GM12865 (cell line): Measurements from ENCODE around the gene CAB39L.

ENCODE experiments used
- DNase-seq: peaks from one replicate; pipeline ENCODE4 v3.0.0; 2010; ENCODE audit warnings: low read depth
- H3K4me3 ChIP-seq: 2 replicates; pipeline ENCODE4 v1.5.1; 2011; ENCODE audit warnings: mild to moderate bottlenecking, low read depth, low read length, control low read depth
- CTCF ChIP-seq: IDR thresholded peaks from 2 replicates; pipeline ENCODE4 v1.5.1; 2011; ENCODE audit warnings: low read length, control low read depth, low read depth, inconsistent platforms; ENCODE audit not compliant: insufficient read depth; ENCODE audit errors: missing control alignments

Gene CAB39L

GRCh38 chr13:49417161-49417560, 26.7 kb downstream of the CAB39L start:
- no peak for TF ChIP-seq CTCF
- no peak for DNase-seq
- no peak overlapping the region for H3K4me3 ChIP-seq

- no peak for DNase-seq
Observed at GRCh38 chr13:49412749-49413148, 31.1 kb downstream of the CAB39L start.

GRCh38 chr13:49411353-49411752, 32.5 kb downstream of the CAB39L start:
- no peak for TF ChIP-seq CTCF
- no peak overlapping the region for H3K4me3 ChIP-seq
- DNase-seq, result no peak

More at GRCh38 chr13:49412749-49413148, 31.1 kb downstream of the CAB39L start:
- no peak for TF ChIP-seq CTCF
- H3K4me3 ChIP-seq, result no peak overlapping the region

GRCh38 chr13:49410477-49410876, 33.4 kb downstream of the CAB39L start:
- H3K4me3 ChIP-seq, result no peak overlapping the region
- DNase-seq, result no peak
- no peak for TF ChIP-seq CTCF

- TF ChIP-seq CTCF, result no peak
- no peak for DNase-seq
- H3K4me3 ChIP-seq, result no peak overlapping the region
Observed at GRCh38 chr13:49410006-49410405, 33.9 kb downstream of the CAB39L start.

- DNase-seq, result no peak
- TF ChIP-seq CTCF, result no peak
- H3K4me3 ChIP-seq, result no peak overlapping the region
Observed at GRCh38 chr13:49409008-49409407, 34.9 kb downstream of the CAB39L start.

GRCh38 chr13:49407936-49408335, 35.9 kb downstream of the CAB39L start:
- TF ChIP-seq CTCF, result no peak
- no peak for DNase-seq
- no peak overlapping the region for H3K4me3 ChIP-seq
